Tibial nerve (tissue), 4 donors: ENCODE results near the gene LIN7A.

ENCODE experiments used
- EP300 ChIP-seq, 2 donors: sonication (generic); formaldehyde crosslinking; IDR thresholded peaks; one replicate each; pipeline ENCODE4 v1.6.1; 2017; ENCODE audit warnings: antibody characterized with exemption in 2 of 2, mild to moderate bottlenecking in 1 of 2
- POLR2A ChIP-seq, 2 donors: fragments of 450-650 bp; IDR thresholded peaks; one replicate each; pipeline ENCODE4 v1.6.1; 2017; ENCODE audit warnings: antibody characterized with exemption in 2 of 2, mild to moderate bottlenecking in 2 of 2, moderate library complexity in 2 of 2
- TF ChIP-seq, protein P1 (sequence below), 5 experiments: fragments of 200-600 bp in 3 of 5; fragments of 450-650 bp in 2 of 5; sonication (generic) in 3 of 5; IDR thresholded peaks; one replicate each; pipeline ENCODE4 v1.5.1; 2016 to 2019; ENCODE audit warnings: antibody characterized with exemption in 5 of 5, mild to moderate bottlenecking in 3 of 5, moderate library complexity in 2 of 5

DNA sequence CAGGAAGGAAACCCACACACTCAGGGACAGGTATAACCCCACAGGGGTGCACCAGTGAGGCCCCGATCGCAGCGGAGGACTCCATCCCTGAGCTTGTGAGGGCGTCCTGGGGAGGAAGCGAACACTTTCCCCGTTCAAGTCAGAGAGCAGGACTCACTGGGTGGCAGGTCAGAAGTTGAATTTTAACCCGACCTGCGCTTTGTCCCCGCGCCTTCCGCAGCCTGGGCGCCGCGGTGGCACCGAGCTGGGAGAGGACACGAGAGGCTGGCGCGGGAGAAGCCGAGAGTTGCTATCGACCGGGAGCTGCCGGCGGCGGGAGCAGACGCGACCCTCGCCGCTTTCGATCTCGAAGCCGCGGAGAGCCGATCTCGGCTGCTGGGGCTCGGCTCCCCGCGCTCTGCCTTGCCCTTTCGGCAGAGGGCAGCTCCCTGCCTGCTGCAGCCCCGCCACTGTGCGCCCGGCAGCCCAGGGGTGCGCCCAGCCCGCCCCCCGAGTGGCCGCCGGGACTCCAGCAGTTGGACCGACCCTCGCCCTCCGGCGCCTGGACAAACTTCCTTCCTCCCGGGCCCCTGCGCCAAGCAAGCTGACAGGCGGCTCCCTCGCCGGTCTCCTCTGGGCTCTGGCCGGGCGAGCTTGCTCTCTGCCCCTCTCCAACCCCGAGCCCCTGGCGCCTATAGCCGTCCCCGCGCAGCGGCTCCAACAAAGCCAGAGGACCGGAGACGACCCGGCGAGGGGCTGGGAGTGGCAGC lies 918 bp downstream of the LIN7A start:
- TF ChIP-seq, protein P1, sequence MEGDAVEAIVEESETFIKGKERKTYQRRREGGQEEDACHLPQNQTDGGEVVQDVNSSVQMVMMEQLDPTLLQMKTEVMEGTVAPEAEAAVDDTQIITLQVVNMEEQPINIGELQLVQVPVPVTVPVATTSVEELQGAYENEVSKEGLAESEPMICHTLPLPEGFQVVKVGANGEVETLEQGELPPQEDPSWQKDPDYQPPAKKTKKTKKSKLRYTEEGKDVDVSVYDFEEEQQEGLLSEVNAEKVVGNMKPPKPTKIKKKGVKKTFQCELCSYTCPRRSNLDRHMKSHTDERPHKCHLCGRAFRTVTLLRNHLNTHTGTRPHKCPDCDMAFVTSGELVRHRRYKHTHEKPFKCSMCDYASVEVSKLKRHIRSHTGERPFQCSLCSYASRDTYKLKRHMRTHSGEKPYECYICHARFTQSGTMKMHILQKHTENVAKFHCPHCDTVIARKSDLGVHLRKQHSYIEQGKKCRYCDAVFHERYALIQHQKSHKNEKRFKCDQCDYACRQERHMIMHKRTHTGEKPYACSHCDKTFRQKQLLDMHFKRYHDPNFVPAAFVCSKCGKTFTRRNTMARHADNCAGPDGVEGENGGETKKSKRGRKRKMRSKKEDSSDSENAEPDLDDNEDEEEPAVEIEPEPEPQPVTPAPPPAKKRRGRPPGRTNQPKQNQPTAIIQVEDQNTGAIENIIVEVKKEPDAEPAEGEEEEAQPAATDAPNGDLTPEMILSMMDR (IDR thresholded peaks at IDR 0.05), result no peak
- no peak for TF ChIP-seq POLR2A (IDR thresholded peaks at IDR 0.05)
- TF ChIP-seq EP300 (IDR thresholded peaks at IDR 0.05), result peak in 1 of 2 donors; percentile 26
